Mammary epithelial cell (primary cell): ENCODE results near the gene STON2.

Experiments
- CTCF ChIP-seq, 2 donors: IDR thresholded peaks in 1 of 2; conservative IDR thresholded peaks in 1 of 2; 2 replicates each; pipeline ENCODE4 v1.5.1; 2011 to 2012; ENCODE audit warnings: inconsistent platforms in 2 of 2, low read length in 2 of 2, mild to moderate bottlenecking in 2 of 2, control low read depth in 1 of 2, low read depth in 1 of 2; ENCODE audit not compliant: insufficient read depth in 1 of 2; ENCODE audit errors: extremely low read depth in 1 of 2
- EZH2 ChIP-seq: IDR thresholded peaks from 2 replicates; pipeline ENCODE4 v1.6.1; 2012; ENCODE audit warnings: low read length, inconsistent platforms, borderline replicate concordance

GRCh38 chr14:81429028-81429427, 28.9 kb upstream of the STON2 start:
- no peak for TF ChIP-seq CTCF (conservative IDR thresholded peaks at IDR 0.05 in 1 of 2, IDR thresholded peaks at IDR 0.05 in 1 of 2; ENCODE audit: extremely low read depth in 1 of 2, insufficient read depth in 1 of 2, low read depth in 1 of 2, low read length in 2 of 2)
- TF ChIP-seq EZH2 = no peak
